Caki2 (cell line): ENCODE measurements around the gene GLYAT. TPM values are rescaled to one million over a fixed set of nuclear protein-coding genes. Genes with fewer than 3 reads are reported as not detected.
A peak's percentile ranks its signal among the peaks of the same experiment; 100 is the strongest.
"Not testable (repeated sequence)": the region's sequence is repeated elsewhere in the genome, so short reads cannot be mapped to it uniquely, and the experiment has no call there.

Experiments used
- DNase-seq: peaks from one replicate; pipeline ENCODE4 v3.0.0-alpha.2; 2015; ENCODE audit warnings: low read depth
- in situ Hi-C: cut with HindIII; loops from 2 replicates; pipeline ENCODE4 v1.10.0; 2016; ENCODE audit warnings: low sequenced_read_pairs, low pct_unique_long_range_greater_than_20kb, mixed read lengths
- total RNA-seq: library from RNA; depleted of rRNA; stranded (reverse); fragments of >200 nt; shearing (Covaris generic); gene quantifications from 2 replicates; pipeline ENCODE4 v1.2.3, GENCODE V29; 2014; ENCODE audit warnings: low replicate concordance; rRNA removed

GLYAT gene
- total RNA-seq, 1 experiment from 2014 or later, result not detected

- DNase-seq, result no peak
- in situ Hi-C loops, result no loop called here
Observed at GRCh38 chr11:58693026-58693425, 38.7 kb downstream of the GLYAT start.

GRCh38 chr11:58691675-58692074 lies 40.1 kb downstream of the GLYAT start:
- in situ Hi-C loops, result no loop called here
- no peak for DNase-seq

GRCh38 chr11:58688789-58689503 lies 42.8 kb downstream of the GLYAT start:
- DNase-seq, result peak; percentile 55
- in situ Hi-C loops, result no loop called here

- DNase-seq, result no peak
- in situ Hi-C loops, result no loop called here
Observed at GRCh38 chr11:58685973-58686722, 45.6 kb downstream of the GLYAT start.

GRCh38 chr11:58682660-58683059 lies 49.1 kb downstream of the GLYAT start:
- in situ Hi-C loops, DNase-seq: not testable (repeated sequence)

- DNase-seq, in situ Hi-C loops: not testable (repeated sequence)
Observed at GRCh38 chr11:58677536-58677935, 54.2 kb downstream of the GLYAT start.

GRCh38 chr11:58676563-58677135 lies 55.1 kb downstream of the GLYAT start:
- in situ Hi-C loops, result no loop called here
- DNase-seq, result no peak

- in situ Hi-C loops, result no loop called here
- DNase-seq, result peak; percentile 24
Observed at GRCh38 chr11:58675334-58676155, 56.2 kb downstream of the GLYAT start.

GRCh38 chr11:58674609-58675008 lies 57.1 kb downstream of the GLYAT start:
- in situ Hi-C loops, result no loop called here
- no peak for DNase-seq

- in situ Hi-C loops, result no loop called here
- no peak for DNase-seq
Observed at GRCh38 chr11:58671983-58672633, 59.6 kb downstream of the GLYAT start.

- no peak for DNase-seq
- in situ Hi-C loops, result no loop called here
Observed at GRCh38 chr11:58659910-58660570, 71.7 kb downstream of the GLYAT start.

GRCh38 chr11:58659404-58659803 lies 72.3 kb downstream of the GLYAT start:
- in situ Hi-C loops, result no loop called here
- no peak for DNase-seq

Other genes starting within 250 kb of the GLYAT start
- gene OR5B21, start 223.8 kb downstream of the GLYAT start, total RNA-seq, result not detected in 2 replicates
- gene LPXN, start 156.1 kb downstream of the GLYAT start, total RNA-seq, result 0.46 and 0.54 TPM in 2 replicates
- 26.6 and 26.8 TPM in 2 replicates for gene ZFP91, start 152.9 kb downstream of the GLYAT start, total RNA-seq
- gene CNTF, start 109.3 kb downstream of the GLYAT start, total RNA-seq, result 0.44 TPM in 1 of 2 replicates, not detected in the other
- 0.58 and 6.4 TPM in 2 replicates for gene GLYATL2, start 112.8 kb upstream of the GLYAT start, total RNA-seq
- not detected in 2 replicates for gene GLYATL1, start 207.5 kb upstream of the GLYAT start, total RNA-seq